BE2C (cell line): ENCODE results near the gene KRT81.
"Not testable (repeated sequence)": the region's sequence is repeated elsewhere in the genome, so short reads cannot be mapped to it uniquely, and the experiment has no call there.

Source experiments
- DNase-seq: peaks from one replicate; pipeline ENCODE4 v3.0.0-alpha.2; 2020
- H3K27me3 ChIP-seq: fragments of 250-450 bp; sonication (Bioruptor Pico); 2 replicates; pipeline ENCODE4 v1.5.1; 2020; ENCODE audit warnings: mild to moderate bottlenecking
- H3K36me3 ChIP-seq: fragments of 250-450 bp; sonication (Bioruptor Pico); 2 replicates; pipeline ENCODE4 v1.5.1; 2020; ENCODE audit warnings: mild to moderate bottlenecking
- H3K4me1 ChIP-seq: fragments of 250-450 bp; sonication (Bioruptor Pico); 2 replicates; pipeline ENCODE4 v1.5.1; 2020
- H3K4me3 ChIP-seq: 2 replicates; pipeline ENCODE4 v1.5.1; 2011; ENCODE audit warnings: low read depth, low read length
- H3K9me3 ChIP-seq: fragments of 250-450 bp; sonication (Bioruptor Pico); 2 replicates; pipeline ENCODE4 v1.5.1; 2020
- TF ChIP-seq, protein P1 (sequence below): IDR thresholded peaks from 2 replicates; pipeline ENCODE4 v1.5.1; 2012; ENCODE audit warnings: mild to moderate bottlenecking, low read depth, low read length

The KRT81 gene

DNA sequence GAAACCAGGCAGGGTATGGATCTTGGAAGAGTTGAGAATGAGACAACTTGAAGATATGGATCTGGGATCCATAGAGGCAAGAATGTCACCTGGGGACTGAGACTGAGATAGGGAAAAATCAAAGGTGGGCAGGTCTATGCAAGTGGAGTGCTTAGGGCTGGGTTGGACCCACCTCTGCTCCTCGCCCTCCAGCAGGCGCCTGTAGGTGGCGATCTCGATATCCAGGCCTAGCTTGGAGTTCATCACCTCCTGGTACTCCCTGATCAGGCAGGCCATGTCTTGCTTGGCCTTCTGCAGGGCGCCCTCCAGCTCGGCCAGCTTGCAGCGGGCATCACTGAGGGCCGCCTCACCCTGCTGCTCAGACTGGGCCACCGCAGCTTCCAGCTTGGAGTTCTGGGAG, 24.4 kb upstream of the KRT81 start:
- H3K4me1 ChIP-seq, H3K36me3 ChIP-seq, H3K9me3 ChIP-seq, H3K4me3 ChIP-seq: not testable (repeated sequence)
- TF ChIP-seq, protein P1, sequence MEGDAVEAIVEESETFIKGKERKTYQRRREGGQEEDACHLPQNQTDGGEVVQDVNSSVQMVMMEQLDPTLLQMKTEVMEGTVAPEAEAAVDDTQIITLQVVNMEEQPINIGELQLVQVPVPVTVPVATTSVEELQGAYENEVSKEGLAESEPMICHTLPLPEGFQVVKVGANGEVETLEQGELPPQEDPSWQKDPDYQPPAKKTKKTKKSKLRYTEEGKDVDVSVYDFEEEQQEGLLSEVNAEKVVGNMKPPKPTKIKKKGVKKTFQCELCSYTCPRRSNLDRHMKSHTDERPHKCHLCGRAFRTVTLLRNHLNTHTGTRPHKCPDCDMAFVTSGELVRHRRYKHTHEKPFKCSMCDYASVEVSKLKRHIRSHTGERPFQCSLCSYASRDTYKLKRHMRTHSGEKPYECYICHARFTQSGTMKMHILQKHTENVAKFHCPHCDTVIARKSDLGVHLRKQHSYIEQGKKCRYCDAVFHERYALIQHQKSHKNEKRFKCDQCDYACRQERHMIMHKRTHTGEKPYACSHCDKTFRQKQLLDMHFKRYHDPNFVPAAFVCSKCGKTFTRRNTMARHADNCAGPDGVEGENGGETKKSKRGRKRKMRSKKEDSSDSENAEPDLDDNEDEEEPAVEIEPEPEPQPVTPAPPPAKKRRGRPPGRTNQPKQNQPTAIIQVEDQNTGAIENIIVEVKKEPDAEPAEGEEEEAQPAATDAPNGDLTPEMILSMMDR, result peak; percentile 52
- peak; percentile 52 for DNase-seq
- peaks cover 31% of the 10 kb centered on the region for H3K27me3 ChIP-seq

DNA sequence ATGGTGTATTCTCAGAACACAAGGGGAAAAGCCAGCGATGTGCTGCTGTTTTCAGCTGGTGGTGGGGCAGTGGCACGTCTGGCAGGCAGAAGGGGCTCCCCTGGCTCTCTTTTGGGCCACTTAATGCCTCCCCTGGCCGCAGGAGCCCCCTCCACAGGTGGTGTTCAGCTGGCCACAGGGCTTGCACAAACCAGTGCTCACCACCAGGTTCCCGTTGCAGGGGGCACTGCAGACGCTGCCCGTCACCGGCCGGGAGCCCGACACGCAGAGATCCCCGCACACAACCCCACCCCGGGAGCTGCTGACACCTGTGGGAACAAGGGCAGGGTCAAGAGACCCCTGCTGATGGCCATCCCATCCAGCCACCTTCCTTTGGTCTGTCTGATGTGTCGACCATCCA, 23.2 kb upstream of the KRT81 start:
- no peak for DNase-seq
- H3K9me3 ChIP-seq, result no peaks in the 10 kb centered on the region
- peaks cover 26% of the 10 kb centered on the region for H3K27me3 ChIP-seq
- no peaks in the 10 kb centered on the region for H3K36me3 ChIP-seq
- TF ChIP-seq, protein P1, result no peak
- H3K4me1 ChIP-seq, result no peaks in the 10 kb centered on the region
- H3K4me3 ChIP-seq, result no peak overlapping the region

DNA sequence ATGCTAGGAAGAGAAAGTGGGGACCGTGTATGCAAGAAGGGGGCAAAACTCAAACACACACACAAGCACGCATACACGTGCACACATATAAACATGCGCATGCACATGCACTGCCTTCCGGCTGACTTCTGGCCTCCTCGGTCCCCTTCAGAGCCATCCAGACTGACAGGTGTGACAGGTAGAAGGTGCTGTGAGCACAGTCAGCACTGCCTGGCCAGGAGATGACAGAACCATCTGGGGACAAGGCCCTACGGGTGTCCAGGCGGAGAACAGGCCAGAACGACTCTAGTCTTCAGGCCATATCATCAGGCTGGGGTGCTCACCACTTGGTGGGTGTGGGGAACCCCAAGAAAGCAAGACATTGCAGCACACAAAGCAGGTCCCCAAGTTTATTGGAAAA, 22.6 kb upstream of the KRT81 start:
- TF ChIP-seq, protein P1, result no peak
- DNase-seq, result no peak
- peaks cover 24% of the 10 kb centered on the region for H3K27me3 ChIP-seq
- no peak overlapping the region for H3K4me3 ChIP-seq
- H3K9me3 ChIP-seq, result no peaks in the 10 kb centered on the region
- H3K36me3 ChIP-seq, result no peaks in the 10 kb centered on the region
- no peaks in the 10 kb centered on the region for H3K4me1 ChIP-seq

DNA sequence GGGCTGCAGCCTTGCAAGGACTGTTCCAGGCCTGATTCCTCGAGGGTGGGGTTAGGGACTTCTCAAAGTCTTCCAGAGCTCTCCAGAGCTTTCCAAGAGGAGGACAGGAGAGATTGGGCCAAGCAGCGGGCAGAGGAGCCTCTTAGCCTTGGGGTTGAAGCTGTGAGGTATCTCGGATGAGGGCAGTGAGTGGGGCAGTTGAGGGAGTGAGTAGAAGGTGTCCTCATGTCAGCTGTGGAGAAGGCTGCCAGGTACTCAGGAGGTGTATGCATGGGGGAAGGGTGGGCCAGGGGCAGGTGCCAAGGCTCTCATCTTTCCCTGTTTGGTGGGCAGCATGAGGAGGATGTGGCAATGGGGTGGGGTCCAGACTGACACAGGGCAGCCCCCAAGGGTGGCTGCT, 22.1 kb upstream of the KRT81 start:
- Histone ChIP-seq H3K4me3 (no peak overlapping the region), H3K36me3 (no peaks in the 10 kb centered on the region), H3K4me1 (no peaks in the 10 kb centered on the region), H3K9me3 (no peaks in the 10 kb centered on the region), H3K27me3 (peaks cover 25% of the 10 kb centered on the region)
- DNase-seq, result no peak
- TF ChIP-seq, protein P1, result no peak

DNA sequence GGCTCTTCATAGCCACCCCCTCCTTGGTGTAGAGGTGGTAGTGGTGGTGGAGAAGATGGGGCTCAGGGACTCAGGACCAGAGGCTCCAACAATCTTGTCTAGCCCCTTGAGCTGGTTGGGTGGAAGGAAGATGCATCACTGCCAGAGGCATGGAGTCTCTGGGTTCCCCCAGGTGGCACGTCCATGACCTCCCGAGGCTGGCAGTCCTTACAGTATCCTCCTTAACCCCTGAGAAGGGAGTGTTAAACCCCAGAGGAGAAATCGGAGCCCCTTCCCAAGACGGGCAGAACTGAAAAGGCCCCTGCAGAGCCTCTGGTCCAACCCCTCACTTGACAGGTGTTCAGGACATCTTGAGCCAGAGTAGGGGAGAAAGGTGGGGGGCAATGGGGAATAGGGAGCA, 20.8 kb upstream of the KRT81 start:
- DNase-seq, result no peak
- no peaks in the 10 kb centered on the region for H3K36me3 ChIP-seq
- no peaks in the 10 kb centered on the region for H3K9me3 ChIP-seq
- TF ChIP-seq, protein P1, result no peak
- no peak overlapping the region for H3K4me3 ChIP-seq
- H3K27me3 ChIP-seq, result peaks cover 38% of the 10 kb centered on the region
- H3K4me1 ChIP-seq, result no peaks in the 10 kb centered on the region

DNA sequence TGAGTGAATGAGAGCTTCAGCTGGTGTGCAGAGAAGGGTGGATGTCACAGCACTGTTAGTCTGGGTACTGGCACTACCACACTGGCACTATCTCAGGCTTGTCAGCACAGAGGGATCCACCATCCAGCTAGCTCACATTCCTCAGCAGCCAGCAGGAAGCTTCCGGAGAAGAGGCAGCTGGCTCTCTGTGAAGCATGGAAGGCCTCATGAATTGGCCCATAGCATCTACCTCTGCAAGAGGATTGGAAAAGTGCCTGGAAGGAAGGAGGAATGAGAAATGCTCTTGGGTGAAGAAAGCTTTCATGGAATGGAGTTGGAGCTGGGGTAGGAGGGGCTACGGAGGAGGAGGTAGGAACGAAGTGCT, 19.9 kb upstream of the KRT81 start:
- H3K4me3 ChIP-seq, result no peak overlapping the region
- no peaks in the 10 kb centered on the region for H3K4me1 ChIP-seq
- TF ChIP-seq, protein P1, result no peak
- no peaks in the 10 kb centered on the region for H3K36me3 ChIP-seq
- peaks cover 38% of the 10 kb centered on the region for H3K27me3 ChIP-seq
- H3K9me3 ChIP-seq, result no peaks in the 10 kb centered on the region
- DNase-seq, result no peak
